PC-3 (cell line): Measurements from ENCODE around the gene TGIF1.

Experiments
- EZH2 ChIP-seq: fragments of 300-600 bp; sonication (generic); IDR thresholded peaks from one replicate; pipeline ENCODE4 v1.6.1; 2017; ENCODE audit warnings: antibody characterized with exemption, mild to moderate bottlenecking, low read length; ENCODE audit not compliant: unreplicated experiment
- EZH2phosphoT487 ChIP-seq: fragments of 300-600 bp; sonication (generic); IDR thresholded peaks from 2 replicates; pipeline ENCODE4 v1.6.1; 2018; ENCODE audit warnings: mild to moderate bottlenecking, antibody characterized with exemption, low read length, borderline replicate concordance

DNA sequence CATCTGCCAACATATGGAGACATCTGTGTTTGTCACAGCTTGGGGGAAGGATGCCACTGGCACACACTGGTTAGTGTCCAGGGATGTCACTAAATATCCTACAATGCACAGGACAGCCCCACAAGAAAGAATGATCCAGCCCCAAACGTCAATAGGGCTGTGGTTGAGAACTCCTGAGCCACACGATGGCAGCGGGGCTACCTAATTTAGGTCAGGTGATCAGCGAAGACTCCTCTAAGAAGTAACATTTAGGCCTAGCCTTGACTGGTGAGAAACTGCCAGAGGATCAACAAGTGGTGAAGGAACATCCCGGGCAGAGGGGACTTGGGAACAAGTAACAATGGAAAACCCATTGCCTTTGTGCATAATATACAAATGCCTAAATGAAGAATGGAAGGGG is 5.0 kb upstream of the TGIF1 start:
- no peak for TF ChIP-seq EZH2
- TF ChIP-seq EZH2phosphoT487 = no peak
